ENCODE data around the gene GAK.

The GAK gene

DNA sequence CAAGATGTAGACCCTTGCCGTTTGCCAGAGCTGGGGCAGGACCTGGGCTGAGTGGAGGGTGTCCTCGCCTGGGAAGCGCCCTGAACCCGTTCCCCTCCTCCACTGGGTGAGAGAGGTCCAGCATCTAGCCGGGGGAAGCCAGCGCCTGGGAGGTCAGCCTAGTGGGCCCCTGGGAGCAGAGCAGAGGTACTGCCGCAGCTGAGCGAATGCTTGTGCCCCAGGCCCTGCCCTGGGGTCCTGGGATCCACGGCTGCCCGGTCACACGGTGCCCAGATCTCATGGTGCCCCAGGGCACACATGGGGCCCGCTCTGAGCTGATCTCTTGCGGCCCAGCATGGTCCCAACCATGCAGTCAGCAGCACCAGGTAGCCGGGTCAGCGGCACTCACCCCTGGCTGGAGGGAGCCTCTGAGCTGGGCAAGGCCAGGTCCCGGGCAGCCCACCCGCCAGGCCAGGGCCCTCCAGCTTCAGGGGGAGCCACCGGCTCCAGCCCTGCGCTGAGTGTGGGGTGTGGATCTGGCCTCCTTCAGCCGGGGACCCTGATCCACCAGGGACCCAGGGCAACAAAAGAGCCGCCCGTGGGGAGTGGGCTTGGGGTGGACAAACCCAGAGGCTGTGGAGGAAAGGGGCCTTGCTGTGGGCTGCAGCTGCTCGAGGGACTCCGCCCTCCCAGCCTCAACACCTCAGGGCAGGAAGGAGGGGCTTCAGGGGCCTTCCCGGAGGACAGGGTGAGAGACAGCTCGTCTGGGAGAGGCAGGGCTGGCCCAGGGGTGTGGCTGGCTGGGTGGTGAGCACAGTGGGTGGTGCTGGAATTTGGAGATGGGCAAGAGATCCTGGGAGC is 102.1 kb downstream of the GAK start:
- no peak for DNase-seq (ENCODE audit: low spot score)

DNA sequence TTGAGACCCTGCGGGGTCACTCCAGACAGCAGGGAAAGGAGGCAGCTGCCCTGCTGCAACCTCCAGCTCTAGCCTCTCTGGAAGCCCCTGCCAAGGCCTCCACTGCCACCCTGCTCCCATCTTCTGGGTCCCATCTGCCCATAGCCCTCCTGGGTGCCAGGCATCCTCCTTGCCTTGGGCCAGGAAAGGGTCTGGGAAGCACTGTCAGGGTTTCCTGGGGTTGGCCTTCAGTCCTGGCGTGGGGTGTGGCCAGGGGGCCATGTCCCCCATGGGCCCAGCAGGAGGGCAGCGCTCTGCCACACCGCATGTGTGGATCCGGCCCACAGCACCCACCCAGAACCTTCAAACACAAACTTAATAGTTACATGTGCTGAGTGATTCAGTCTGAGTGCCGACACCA is 102.8 kb downstream of the GAK start:
- no peak for DNase-seq (ENCODE audit: low spot score)

DNA sequence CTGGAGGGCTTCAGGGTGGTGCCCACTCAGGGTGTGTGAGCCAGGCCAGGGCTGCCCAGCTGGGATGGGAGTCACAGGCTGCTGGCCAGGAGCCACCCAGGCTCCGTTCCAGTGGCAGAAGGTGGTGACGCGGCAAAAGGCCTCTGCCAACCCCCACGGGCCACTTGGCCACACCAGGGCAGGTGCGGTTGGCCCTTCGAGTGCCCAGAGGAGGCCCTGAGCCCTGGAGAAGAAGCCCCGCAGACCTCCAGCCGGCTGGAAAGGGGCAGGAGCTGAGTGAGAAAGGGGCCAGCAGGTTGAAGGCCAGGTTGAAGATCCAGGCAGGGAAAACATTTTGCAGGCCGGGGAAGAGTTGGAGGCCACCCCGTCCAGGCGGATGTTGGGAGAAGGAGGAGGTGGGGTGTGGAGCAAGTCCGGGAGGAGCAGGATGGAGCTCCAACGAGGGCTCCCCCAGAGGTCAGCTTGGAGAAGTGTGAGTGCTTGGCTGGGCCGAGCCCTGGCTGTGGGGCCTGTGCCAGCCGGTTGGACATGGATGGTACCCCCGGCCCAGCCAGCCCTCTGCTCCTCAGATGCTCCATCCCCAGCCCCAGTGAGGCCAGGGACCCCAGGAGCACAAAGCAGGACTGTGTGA is 103.4 kb downstream of the GAK start:
- DNase-seq (ENCODE audit: low spot score) = peak; percentile 50

DNA sequence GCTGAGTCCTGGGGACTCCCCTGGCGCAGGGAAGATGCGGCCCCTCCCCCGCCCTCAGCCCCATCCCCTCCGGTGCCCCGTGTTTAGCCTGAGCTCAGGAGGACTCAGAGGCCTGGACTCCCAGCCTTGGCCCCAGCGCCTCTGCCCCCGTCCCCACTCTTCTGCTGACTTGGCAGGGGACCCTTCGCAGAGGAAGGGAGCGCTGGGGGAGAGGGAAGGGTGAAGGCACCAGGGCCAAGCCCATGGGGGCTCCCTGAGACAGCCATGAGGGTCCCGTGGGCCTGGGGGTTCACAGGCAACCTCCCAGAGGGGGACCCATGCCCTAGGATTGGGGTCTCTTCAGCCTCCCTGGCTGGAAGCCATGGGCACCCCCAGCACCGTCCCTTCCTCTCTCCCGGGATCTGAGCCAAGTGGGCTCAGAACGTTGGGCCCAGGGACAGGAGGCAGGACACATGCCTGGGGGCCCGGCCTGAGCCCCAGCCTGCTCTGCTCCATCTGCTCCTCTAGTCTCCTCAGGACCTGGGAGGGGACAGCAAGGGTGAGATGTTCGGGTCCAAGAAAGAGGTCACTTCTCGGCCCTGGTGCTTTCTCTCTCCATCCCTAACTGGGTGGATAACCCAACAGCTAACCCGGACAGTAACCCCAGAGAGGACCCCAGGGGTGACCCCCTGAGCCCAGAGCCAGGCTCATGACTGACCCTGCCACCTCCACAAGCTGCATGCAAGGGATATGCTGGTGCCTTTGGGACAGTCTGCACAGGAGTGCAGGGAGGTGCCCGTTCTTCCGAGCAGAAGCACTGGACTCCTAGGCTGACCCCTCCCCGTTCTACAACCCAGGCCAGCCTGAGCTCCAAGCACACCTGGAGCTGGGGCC is 104.7 kb downstream of the GAK start:
- peak; percentile 69 for DNase-seq (ENCODE audit: low spot score)

DNA sequence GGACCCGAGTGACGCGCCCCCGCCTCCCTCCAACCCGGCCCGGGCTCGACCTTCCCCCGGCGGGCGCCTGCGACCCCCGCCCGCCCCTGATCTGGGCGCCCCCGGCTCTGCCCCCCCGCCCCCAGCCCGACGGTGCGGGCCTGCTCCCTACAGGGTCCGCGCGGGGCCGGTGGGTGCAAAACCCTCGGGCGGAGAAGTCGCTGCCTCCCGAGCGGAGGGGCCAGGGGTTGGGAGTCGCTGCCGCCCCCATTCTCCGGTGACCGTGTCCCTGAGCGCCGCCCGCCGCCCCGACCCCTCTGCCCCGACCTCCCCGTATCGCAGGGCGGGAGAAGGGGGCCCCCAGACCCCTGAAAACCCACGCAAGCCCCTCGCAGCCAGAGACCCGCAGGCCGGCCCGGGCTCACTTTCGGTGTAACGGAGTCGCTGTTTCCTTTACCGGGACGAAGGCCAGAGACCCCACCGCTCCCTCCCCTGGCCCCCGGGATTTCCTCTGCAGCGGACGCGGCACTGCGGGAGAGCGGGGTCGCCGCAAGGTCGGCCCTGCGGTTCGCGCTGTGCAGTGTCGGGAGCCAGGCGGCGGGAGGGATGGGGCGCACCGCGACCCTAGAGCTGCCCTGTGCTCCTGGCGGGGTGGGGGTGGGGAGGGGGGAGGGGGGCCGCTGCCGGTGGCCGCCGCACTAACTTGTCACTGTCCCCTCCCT is 105.5 kb downstream of the GAK start:
- no peak for DNase-seq (ENCODE audit: low spot score)

DNA sequence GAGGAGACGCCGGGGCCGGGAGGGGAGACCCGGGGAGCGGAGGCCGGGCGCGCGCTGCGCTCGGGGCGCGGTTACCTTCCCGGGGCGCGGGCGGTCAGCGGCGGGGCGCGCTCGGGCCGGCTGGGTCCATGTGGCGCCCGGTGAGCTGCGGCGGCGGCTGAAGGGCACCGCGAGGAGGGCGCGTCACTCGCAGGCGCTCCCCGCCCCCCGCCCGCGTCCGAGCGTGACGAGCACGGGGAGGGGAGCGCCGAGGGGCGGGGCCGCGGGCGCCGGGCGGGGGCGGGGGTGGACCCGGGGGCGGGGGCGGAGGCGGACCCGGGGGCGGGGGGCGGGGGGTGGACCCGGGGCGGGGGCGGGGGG is 106.2 kb downstream of the GAK start, which contains the start of gene CPLX1:
CPLX1 (minus strand) TSS at position 159 of the 360 bp plus-strand sequence. CDS start 1,607 bp downstream, outside the sequence.
- DNase-seq (ENCODE audit: low spot score) = peak; percentile 37

DNA sequence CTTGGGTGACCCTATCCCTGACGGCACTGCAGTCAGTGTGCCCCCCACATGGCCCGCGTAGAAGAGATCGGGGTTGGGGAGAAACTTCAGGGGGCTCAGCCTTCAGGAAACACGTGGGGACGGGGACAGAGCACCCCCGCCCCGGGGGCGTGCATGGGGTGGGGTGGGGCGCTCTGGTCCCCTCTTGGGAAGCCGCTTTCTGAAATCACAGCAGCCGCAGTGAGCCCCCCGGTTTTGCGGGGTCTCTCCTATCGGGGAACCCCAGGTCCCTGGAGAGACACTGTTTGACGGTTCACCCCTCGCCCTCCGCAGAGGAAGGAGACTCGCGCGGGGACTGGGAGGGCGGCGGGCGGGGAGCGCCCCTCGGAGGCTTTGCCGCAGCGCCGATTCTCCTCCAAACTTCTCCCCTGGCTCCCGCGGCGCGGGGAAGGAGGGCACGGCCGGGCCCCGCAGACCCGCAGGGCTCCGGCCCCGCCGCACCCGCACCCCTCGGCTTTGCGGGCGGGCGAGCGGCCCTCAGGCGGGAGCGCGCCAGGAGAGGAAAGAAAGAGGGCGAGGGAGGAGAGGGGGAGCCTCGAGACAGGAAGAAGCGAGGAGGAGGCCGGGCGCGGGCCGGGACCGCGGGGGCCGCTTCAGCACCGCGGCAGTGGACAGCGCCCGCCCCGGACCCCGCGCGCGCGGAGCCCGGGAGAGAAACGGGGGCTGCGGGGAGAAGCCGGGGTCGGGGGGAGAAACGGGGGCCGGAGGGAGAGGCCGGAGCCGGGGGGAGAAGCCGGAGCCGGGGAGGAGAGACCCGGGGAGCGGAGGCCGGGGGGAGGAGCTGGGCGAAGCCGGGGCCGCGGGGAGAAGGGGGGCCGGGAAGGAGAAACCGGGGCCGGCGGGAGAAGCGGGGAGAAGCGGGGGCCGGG is 106.8 kb downstream of the GAK start:
- no peak for DNase-seq (ENCODE audit: low spot score)

DNA sequence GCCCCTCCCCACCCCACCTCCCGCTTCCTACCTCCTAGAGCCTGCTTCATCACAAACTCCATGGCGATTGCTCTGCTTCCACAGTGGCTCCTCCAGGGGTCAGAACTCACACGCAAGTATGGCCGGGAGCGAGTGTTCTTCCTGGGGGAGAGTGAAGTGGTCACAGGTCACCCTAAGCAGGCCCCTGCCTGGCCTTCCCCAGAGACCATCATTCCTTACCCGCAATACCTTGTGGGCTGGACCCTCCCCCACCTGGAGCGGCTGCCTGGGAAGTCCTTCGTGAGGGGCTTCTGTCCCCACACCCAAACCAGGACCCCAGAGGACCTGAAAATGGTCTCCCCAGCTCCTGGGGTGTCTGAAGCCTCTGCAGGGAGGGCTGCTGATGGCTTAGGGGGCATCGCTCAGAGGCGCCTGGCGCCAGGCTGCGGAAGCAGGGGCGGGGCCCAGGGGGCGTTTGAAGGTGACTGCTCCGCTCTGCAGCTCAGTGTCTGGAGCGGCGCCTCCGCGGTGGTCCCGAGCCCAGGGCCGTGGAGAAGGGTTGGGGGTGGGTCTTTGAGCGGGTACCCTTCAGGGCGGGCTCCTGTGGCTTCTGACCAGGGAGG is 107.6 kb downstream of the GAK start:
- no peak for DNase-seq (ENCODE audit: low spot score)

DNA sequence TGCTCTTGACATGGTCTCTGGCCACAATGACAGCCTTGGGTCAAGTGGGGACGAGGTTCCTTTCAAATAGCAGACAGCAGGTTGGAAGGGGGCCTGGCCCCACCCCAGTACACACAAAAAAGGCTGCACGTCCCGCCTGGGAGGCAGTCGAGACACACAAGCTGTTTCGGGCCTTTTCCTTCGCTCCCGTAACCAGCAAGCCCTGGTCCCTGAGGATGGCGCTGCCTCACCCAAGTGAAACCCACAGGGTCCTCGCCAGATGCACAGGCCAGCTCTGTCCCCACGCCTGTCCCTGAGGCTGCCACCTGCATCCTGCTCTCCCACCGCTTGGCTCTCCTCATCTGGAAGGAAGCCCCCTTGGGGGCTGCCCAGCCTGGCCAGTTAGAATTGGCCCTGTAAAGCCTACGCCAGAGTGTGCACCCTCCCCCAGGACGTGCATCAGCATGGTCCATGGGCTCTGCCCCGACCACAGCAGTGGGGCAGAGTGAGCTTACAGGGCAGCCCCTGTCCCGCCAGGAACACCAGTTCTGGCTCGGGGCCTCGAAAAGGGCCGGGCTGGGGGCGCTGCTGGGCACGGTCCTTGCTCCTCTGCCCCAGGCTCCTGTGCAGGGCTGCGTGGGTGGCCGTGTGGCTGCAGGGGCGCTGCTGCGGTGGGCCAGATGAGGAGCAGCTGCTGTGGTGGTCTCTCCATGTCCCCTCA is 108.2 kb downstream of the GAK start:
- peak; percentile 53 for DNase-seq (ENCODE audit: low spot score)

DNA sequence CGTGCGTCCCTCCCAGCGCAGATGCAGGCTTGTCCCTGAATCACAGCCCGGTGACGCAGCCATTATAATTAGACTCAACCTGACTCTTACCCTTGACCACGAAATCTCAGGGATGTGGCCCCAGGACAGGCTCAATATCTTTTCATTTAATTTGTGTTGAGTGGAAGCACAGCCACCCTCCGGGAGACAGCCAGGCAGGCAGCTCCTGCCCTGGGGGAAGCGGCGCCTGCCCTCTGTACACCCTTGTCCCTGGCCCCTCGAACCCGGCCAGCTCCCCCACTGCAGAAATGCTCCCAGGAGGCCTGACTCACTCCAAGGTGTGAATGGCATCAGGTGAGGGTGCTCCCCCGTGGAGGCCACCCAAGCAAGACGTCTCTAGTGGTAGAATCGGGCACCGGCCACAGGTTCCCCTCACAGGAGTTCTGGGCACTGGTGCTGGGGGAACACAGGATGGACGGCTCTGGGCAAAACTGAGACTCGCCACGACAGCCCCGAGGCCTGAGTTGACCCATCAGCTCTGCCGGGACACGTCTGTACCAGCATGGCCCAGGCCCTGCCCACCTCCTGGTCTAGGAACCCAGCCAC is 108.8 kb downstream of the GAK start:
- peak; percentile 33 for DNase-seq (ENCODE audit: low spot score)

DNA sequence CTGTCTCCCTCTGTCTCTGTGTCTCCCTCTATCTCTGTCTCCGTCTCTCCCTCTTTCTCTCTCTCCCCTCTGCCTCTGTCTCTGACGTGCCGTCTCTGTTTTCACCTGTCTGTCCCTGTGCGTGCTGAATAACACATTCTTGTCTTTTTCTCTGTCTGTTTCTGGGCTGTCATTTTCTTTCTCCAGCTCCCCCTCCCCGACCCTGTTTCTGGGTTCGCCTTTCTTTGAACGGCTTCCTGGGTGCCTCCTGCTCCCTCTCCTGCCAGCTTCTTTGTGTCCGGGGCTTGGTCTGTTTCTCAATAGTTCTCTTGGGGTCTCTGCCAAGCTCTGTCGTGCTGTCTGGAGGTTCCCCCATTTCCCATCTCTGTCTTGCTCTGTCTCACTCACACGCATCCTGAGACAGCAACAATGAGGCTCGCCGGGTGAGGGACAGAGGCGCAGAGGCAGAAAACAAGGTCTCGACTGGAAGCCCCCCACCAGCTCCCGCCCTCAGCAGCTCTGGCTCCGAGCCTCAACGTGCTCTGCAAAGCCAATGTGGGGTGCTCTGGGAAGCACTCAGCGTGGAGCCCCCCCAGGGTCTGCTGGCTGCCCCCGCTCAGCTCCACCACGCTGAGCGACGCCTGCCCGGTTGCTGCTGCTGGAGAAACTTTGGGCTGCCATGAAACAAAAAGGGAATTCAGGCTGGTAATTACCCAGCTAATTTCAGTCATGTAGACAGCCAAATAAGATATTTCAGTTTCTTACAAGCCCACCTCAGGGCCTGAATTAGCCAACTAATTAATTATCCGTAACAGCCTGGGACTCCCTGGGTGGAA is 109.5 kb downstream of the GAK start:
- DNase-seq (ENCODE audit: low spot score) = no peak

DNA sequence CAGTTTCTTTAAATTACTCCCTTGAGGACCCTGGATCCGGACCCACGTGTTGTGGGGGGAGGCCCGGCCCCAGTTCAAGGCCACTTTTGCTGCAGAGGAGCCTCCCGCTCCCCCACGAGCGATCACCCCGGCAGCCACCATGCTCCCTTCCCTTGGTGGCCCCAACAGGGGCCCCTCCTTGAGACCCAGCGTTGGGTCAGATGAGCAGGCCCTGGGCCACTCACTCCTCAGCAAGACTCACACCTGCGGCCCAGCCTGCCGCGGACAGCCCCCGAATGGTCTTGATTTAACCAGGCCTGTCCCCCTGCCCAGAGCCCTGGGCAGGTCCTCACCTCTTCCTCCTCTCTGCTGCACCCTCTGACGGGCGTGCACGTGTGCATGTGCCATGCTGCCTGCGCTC is 110.5 kb downstream of the GAK start:
- DNase-seq (ENCODE audit: low spot score) = no peak

DNA sequence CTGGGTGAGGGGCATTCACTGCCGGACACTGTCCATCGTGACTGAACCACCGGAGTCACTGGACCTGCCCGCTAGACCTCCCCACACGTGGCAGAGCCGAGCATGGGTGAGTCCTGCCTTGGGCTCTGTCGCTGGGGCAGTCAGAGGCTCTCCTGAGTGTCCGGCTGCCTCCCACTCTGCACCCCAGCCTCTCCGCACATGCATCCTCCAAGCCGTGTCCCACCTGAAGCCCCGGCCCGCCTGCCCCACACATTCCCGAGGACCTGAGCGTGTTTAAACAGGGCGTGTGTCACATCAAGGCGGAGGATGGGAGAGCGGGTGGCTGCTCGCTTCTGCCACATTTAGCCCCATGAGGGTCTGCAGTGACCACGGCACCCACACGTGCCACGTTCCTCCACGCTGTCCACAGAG is 110.9 kb downstream of the GAK start:
- no peak for DNase-seq (ENCODE audit: low spot score)

DNA sequence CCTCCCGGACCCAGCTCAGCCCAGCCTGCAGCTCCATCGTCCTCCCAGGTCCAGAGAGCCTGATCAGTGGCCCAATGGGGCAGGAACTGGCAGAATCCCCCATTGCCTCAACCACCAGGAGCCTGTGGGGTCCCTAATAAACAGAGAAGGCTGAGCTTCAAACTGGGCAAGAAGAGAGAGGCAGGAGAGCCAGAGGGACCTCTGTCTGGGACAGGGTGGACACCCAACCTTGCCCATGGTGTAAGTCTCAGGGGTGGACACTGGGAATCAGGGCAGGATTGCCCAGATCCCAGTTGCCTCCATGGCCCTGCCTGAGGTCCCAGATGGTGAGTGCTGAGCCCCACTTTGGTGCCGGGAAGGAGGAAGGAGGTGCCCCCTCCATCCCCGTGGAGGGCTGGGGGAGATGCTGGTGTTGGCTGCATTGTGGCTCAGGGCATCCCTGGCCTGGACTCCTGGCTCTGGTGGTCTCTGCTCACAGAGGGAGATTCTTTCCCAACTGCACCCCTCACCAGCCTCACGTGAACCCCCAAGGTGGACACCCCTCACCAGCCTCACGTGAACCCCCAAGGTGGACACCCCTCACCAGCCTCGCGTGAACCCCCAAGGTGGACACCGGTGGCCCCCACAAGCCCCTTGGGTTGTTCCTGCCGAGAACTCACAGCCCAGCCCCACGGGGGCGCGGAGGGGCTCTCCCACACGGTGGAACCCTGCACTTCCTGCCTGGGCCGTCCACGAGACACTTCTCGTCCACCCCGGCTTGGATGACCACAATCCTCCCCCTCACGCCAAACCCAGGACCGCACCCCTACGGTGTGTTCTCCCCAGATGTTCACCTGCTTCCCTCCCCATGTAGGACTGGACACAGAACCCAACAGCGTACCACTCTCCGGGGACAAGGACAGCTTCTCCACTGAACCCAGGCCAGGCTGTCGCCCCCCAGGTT is 111.6 kb downstream of the GAK start:
- no peak for DNase-seq (ENCODE audit: low spot score)

DNA sequence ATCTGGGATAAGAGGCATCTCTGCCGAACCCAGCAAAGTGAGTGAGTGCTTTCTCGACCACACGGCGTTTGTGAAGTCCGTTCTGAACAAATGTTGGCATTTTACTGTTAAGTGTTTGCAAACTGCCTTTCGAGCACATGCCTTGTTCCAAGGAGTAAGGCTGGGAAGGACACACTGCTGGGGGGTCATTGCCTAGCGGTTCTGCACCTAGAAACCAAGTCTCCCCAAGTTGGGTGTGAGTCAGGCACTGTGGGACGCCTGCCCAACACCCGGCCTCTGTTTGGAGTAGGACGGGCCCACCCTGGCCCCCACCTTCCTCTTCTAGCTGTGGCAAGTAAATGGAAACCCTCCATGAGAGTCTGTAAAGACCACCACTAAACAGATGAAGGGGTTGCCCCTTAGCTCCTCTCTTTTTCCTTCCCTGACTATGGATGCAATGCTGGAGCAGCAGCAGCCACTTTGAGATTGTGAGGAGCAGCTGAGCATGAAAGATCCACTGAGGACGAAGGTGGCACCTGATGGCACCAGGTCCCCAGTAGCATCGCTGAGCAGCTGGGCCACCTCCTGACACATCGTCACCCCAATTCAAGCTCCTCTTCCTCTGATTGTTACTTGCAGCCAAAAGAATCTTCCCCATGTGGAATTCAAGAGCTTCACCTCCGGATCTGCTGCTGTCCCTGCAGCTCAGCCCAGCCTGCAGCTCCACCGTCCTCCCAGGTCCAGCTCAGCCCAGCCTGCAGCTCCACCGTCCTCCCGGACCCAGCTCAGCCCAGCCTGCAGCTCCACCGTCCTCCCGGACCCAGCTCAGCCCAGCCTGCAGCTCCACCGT is 112.5 kb downstream of the GAK start:
- no peak for DNase-seq (ENCODE audit: low spot score)

DNA sequence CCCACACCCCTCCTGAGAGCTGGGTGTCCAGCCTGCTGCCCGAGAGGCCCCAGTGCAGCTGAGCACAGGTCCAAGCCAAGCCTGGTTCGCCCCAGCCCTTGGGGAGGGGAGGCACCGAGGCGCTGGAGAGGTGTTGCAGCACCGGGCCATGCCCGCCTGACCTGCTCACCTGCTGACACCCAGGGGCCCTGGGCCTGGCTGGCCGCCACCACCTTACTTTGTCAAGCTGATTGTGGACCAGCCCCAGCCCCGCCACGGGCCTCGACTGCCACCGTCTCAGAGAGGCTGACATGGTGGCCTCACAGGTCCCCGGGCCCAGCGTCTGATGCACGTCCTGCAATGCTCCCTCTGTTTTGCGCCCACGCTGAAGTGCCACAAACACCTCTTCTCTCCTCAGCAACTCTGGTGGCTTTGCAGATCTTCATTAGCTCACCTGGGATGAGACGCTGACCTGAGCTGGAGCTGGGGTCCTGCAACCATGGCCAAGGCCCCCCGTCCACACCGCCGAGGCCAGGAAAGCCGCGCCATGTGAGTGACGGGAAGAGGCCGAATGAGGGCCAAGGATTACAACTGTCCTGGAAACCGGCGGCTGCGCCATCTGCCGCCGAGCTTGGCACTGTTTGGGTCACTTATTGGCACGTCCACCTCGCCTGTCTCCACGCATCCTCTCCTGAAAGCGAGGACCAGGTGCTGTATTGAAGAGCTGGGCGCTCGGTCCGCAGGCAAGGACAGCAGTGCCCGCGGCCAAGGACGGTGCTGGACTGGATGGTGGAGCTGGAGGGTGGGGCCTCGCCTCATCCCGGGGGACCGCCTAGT is 113.8 kb downstream of the GAK start:
- peak; percentile 93 for DNase-seq (ENCODE audit: low spot score)
